Fibroblast of the aortic adventitia (primary cell): ENCODE results near the gene TYMP. TPM values are rescaled to one million over a fixed set of nuclear protein-coding genes. Genes with fewer than 3 reads are reported as not detected.

Experiments
- DNase-seq: peaks from one replicate; pipeline ENCODE4 v3.0.0-alpha.2; 2010; ENCODE audit warnings: low read depth
- H3K4me3 ChIP-seq: 2 replicates; pipeline ENCODE4 v1.5.1; 2011; ENCODE audit warnings: low read depth, mild to moderate bottlenecking, control low read depth, low read length, moderate library complexity
- CTCF ChIP-seq: IDR thresholded peaks from 2 replicates; pipeline ENCODE4 v1.5.1; 2011; ENCODE audit warnings: mild to moderate bottlenecking, low read length, control low read depth, inconsistent platforms; ENCODE audit not compliant: insufficient read depth
- total RNA-seq: library from RNA; depleted of rRNA; stranded (reverse); fragments of >200 nt; gene quantifications from 2 replicates; pipeline ENCODE4 v1.2.3, GENCODE V29; 2012; ENCODE audit warnings: low replicate concordance

The TYMP gene
- total RNA-seq, 1 donor: 23.7 TPM

GRCh38 chr22:50526834-50527801 lies 2.7 kb downstream of the TYMP start:
- DNase-seq: peak; percentile 43
- peak overlapping the region; percentile 77 for H3K4me3 ChIP-seq
- TF ChIP-seq CTCF: peak; percentile 0

GRCh38 chr22:50526108-50526833 lies 3.5 kb downstream of the TYMP start:
- H3K4me3 ChIP-seq: peak overlapping the region; percentile 77
- peak; percentile 49 for TF ChIP-seq CTCF
- peak; percentile 64 for DNase-seq

- TF ChIP-seq CTCF: no peak
- DNase-seq: no peak
- peak overlapping the region; percentile 77 for H3K4me3 ChIP-seq
Measured at GRCh38 chr22:50525858-50526107, 4.0 kb downstream of the TYMP start.

GRCh38 chr22:50525104-50525857 lies 4.5 kb downstream of the TYMP start, which contains the start of gene SCO2:
TSS of gene SCO2 (minus strand) at chr22:50525598. CDS start at chr22:50524411, 1,187 bp downstream.
- peak; percentile 45 for TF ChIP-seq CTCF
- peak within 1 kb of the TSS; percentile 77 for H3K4me3 ChIP-seq
- peak; percentile 95 for DNase-seq

GRCh38 chr22:50524676-50525103 lies 5.1 kb downstream of the TYMP start:
- DNase-seq: no peak
- peak overlapping the region; percentile 77 for H3K4me3 ChIP-seq
- no peak for TF ChIP-seq CTCF
